IPS-NIHi7 (cell line): Measurements from ENCODE around the gene CYP27B1.

Experiments
- DNase-seq: peaks from one replicate; pipeline ENCODE4 v3.0.0; 2012; ENCODE audit warnings: mixed read lengths; ENCODE audit errors: extremely low spot score

The CYP27B1 gene

DNA sequence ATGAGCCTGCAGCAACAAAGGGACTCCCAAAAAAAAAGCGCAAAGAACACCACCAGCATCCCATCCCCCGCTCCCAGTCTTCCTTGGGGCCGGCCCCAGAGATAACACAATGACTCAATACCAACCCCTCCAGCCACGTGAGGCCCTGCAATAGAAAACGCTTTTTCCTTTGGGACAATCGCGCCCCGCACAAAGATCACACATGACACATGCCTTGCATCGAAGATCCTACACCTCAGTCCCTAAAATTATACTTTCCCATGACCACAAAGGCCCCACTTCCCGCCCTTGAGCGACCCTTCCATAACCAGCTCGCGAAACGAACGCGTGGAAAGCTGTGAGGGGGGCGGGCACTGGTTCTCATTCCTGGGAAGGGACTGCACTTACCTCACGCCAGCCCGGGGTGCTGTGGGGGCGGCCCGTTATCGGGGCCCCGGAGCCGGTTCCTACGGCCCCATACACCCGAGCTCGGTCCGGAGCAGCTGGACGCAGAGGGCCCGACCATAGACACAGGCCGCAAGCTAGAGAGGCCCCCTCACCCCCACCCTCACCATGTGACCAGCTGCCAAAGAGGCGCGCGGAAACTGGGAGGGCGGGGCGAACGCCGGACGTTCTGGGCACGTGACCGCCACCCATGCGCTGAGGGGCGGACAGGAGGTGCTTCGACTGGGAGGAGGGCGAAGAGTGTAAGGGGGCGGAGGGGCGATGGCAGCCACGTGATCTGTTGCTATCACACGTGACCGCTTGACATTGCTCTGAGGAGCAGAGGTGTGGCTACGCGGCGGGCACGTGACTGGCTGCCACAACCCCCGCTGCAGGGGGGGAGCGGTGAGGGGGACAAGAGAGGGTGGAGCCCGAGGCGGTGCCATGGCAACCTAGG, 14.8 kb downstream of the CYP27B1 start, which contains the start of gene CDK4:
TSS of gene CDK4 (minus strand) at position 523 of the 880 bp plus-strand sequence. CDS start 593 bp downstream, outside the sequence.
- peak; percentile 96 for DNase-seq

GRCh38 chr12:57751432-57751787, 15.5 kb downstream of the CYP27B1 start:
- DNase-seq = no peak

DNA sequence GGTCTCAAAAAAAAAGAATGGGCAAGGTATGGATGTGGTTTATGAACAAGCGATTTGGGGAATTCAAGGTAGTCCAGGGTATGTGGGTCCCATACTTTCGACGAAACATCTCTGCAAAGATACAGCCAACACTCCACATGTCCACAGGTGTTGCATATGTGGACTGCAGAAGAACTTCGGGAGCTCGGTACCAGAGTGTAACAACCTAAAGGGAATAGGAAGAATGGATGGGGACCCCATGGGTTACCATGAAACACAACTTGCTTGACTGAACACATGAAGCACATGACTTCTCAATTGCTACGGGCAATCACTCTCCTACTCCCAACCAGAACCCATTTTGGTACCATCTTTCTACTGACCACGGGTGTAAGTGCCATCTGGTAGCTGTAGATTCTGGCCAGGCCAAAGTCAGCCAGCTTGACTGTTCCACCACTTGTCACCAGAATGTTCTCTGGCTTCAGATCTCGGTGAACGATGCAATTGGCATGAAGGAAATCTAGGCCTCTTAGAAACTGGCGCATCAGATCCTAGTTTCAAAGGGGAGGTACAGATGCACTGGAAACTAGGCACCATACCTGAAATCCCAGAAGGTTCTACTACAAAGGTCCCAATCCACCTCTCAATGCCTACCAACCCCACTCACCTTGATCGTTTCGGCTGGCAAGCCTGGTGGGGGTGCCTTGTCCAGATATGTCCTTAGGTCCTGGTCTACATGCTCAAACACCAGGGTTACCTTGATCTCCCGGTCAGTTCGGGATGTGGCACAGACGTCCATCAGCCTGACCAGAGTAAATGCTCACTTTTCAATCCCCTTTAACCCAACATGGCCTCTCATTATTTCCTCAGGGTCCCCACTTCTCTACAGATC, 16.1 kb downstream of the CYP27B1 start:
- DNase-seq = no peak

- no peak for DNase-seq
These were observed 17.8 kb downstream of the CYP27B1 start for GRCh38 chr12:57749061-57749460.

DNA sequence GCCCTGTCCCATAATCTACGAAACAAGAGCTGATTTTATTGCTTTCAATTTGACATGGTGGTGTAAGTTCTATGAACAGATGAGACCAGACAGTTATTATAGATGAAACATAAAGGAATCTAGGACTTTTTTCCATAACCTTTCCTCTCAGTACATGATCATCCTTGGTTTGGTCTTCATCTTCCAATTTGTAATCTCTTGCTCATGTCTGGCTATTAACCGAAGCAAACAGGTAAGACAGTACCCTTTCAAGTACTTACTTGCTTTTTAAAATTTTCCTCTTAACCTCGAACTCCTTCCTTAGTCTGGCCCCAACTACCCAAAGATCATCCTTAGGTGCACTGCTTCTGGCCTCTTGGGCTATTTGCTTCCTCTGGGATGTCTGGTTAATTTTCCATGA, 20.9 kb downstream of the CYP27B1 start:
- no peak for DNase-seq

DNA sequence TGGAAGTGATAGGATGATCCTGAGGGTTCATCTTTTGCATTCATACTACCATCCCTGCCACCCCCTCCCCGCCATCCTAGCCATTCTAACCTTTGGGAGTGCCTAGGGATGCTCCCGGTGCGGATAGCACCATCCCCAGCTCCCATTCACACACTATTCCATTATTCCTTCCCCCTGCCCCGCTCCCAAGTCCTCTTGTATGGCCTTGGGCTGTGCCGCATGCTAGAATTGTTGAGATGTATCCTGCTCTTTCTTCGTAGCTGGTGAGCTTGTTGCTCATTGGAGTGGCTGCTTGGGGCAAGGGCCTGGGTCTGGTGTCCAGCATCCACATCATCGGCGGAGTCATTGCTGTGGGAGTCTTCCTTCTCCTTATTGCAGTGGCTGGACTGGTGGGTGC, 21.4 kb downstream of the CYP27B1 start:
- no peak for DNase-seq

- DNase-seq = peak; percentile 89
These were observed 21.9 kb downstream of the CYP27B1 start, which contains the start of gene TSPAN31 for GRCh38 chr12:57744777-57745484. Gene TSPAN31, plus strand, starts transcription at chr12:57745039. Its CDS starts 116 bp downstream, at chr12:57745155.

GRCh38 chr12:57744194-57744776, 22.6 kb downstream of the CYP27B1 start:
- DNase-seq = peak; percentile 59

- no peak for DNase-seq
These were observed 23.1 kb downstream of the CYP27B1 start for GRCh38 chr12:57743769-57744168.

DNA sequence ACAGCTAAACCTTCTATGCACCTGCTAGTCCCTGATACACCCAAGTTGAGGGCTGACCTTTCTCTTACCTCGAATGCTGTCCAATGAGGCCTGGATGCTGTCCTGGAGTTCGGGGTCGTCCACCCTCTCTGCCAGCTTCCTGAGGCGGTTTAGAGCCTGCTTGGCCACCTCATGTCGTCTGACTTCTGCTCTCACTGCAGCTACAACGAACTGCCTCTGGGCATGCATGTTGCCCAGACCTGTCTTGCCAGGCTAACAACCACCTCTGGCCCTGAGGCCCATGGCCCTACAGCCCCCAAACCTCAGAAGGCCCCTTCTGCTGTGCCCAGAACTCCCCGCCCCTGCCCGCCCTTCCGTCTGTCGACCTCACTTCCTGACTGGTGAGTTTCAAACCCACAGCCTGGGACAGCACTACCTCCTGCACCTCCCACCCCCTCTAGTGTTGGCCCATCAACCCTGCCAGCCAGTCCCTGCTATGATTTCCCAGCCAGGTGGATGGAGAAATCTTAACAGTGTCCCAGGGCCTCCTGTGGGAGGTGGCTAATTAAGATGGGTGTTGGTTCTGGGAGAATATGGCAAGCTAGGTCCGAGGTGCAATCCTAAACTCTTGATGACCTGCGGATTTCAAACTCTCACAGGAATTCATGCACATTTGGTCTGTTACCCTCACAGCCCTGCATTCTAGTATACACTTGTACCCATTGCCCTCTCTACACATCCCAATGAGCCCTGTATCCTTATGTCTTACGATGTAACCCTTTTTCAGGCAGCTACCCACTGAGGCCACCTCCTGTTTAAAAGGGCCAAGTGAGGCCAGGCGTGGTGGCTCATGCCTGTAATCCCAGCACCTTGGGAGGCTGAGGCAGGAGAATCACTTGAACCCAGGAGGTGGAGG, 24.8 kb downstream of the CYP27B1 start:
- DNase-seq = no peak

DNA sequence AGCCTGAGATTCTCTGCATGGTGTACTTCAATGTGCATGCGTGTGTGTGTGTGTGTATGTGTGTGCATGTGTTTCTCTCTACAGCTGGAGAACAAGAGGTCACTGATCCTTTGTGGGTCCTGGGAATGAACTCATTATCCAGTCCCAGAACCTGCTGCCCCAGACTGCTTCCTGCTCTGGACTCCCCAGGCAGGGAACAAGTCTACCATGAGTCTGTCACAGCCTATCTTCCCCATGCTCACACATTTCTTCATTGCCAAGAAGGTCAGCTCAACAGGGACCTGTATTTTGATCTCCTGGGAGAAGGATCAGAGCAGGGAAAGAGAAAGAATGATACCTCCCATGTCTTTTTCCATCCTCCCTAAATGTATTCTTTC, 25.5 kb downstream of the CYP27B1 start:
- DNase-seq = no peak

DNA sequence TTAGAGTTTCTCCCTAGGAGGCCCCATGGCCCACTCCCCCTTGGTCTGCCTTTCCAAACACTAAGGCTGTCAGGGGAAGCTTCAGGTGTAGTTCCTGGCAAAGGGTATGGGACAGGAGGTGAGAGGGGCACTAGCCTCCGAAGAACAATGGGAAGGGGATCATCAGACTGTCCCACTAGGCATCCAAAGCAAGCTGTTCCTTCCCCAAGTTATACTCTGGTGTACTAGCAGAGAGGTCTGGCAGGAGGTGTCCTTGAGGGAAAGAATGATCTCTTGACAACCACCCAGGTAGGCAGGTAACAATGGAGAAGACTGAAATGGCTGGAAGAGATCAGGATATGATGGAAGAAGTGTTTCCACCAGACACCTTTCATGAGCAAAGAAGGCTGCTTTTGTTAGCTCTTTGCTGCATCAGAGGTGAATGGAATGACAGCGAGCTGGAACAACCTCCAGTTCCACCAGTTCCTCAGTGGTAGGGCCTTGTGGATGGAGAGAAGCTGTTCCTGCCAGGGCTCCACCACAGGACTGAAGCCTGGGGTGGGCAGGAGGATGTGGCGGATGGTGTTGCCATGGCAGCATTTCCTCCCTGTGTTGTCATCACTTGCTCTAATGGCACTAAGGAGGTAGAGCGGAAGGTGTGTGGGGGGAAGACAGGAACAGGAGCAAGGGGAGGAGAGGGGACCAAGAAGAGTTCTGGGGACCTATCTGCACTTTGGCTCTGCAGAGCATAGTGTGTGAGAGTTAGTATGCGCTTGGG, 26.0 kb downstream of the CYP27B1 start:
- no peak for DNase-seq

DNA sequence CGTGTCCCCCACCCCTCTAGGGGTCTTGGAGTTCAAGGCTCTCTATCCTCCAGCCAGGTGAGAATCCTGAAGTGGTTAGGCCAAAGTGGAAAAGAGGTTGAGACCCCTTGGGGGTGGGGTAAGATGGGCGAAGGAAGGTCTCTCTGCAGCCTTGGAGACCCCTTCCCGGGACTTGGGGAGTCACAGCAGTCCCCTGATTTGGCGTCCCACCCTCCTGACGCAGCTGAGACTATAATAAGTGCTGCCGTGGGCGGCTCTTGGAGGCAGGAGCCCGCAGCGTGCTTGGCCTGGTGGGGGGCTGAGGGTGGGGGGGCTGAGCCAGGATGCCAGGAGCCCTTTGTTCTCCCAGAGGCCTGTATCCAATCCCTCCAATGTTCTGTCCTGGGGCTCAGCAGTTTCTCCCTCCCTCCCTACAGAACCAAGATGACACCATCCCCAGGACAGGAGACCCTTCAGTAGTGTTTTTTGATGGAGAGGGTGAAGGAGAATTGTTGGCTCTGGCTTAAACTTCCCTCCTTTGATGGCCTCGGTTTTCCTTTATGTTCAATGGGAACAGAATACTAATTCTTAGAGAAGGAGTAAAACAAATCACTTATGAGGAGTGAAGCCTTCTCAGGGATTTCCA, 26.9 kb downstream of the CYP27B1 start:
- DNase-seq = no peak

- DNase-seq = no peak
These were observed 27.5 kb downstream of the CYP27B1 start for GRCh38 chr12:57739387-57739786.

GRCh38 chr12:57738661-57739237, 28.1 kb downstream of the CYP27B1 start, which contains the start of gene AGAP2:
Gene AGAP2, minus strand, starts transcription at chr12:57738742. Its CDS starts 496 bp downstream, at chr12:57738246.
- DNase-seq = peak; percentile 67

DNA sequence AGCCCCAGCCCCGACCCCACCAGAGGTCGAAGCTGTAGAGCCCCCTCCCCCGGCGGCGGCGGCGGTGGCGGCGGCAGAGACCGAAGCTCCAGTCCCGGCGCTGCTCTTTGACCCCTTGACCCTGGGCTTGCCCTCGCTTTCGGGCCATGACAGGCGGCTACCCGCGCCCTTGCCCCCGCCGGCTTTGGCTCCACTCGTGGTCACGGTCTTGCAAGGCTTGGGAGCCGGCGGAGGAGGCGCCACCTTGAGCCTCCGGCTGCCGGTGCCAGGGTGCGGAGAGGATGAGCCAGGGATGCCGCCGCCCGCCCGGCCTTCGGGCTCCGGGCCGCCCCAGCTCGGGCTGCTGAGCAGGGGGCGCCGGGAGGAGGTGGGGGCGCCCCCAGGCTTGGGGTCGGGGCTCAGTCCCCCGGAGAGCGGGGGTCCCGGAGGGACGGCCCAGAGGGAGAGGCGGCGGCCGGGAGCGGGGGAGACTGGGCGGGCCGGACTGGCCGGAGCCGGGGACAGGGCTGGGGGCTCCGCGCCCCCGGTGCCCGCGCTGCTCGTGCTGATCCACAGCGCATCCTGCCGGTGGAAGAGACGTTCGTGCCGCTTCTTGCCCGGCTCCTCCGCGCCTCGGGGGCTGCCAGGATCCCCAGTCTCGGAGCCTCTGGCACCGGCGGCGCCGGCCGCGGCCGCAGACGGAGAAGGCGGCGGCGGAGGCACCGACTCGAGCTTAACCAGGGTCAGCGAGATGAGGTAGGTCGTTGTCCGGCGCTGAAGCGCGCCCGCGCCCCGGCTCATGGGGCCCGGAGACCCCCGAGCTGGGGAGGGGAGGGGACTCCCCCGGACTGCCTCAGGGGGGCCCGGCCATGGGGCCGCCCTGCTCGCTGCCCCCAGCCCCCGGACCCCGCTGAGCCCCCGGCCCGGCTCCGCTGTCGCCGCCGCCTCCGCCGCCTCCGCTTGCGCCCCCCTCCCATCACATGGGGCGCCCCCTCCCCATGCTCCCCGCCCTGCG, 29.1 kb downstream of the CYP27B1 start:
- no peak for DNase-seq

DNA sequence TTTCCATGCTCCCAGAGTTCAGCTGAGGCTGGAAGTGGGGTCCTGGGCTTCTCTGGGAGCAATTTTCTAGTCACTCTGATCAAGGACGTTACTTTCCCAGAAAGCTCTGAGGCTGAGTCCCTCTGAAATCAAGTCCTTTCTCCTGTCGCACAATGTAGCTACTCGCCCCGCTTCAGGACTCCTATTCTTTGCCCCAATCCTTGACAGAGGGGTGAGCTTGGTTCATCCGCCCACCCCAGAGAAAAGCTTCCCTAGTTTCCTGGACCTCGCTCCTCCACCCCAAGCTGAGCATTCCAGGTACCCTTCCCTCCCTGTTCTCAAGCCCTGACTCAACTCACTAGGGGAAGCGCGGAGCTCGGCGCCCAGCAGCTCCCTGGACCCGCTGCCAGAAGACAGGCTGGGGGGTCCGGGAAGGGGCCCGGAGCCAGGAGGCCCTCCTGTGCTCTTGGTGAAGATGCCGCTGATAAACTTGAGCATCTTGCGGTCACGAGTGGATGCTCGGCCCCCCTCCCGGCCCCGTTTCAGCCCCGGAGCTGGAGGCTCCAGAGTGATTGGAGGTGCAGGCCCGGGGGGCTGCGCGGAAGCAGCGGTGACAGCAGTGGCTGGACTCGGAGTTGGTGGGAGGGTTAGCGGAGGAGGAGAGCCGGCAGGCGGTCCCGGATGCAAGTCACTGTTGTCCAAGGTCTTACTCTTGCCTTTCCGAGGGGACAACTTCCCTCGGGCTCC, 30.0 kb downstream of the CYP27B1 start:
- DNase-seq = no peak
